ENCODE data around the gene GRIK5. TPM values are rescaled to one million over a fixed set of nuclear protein-coding genes. Genes with fewer than 3 reads are reported as not detected.

GRIK5 gene
- total and polyA plus RNA-seq, 4 donors = 0.09 to 0.42 (median 0.17) TPM; not detected in 1

GRCh38 chr19:42115219-42115618 lies 45.2 kb upstream of the GRIK5 start:
- Histone ChIP-seq H3K4me1 (ENCODE audit: control insufficient read depth in 4 of 4, insufficient read depth in 4 of 4, low read length in 3 of 4) (no peaks in the 10 kb centered on the region), H3K27ac (ENCODE audit: low read depth in 1 of 2, low read length in 2 of 2) (no peak overlapping the region), H3K9me3 (ENCODE audit: control insufficient read depth in 4 of 4, low read length in 3 of 4) (no peaks in the 10 kb centered on the region), H3K36me3 (ENCODE audit: control insufficient read depth in 4 of 4, insufficient read depth in 3 of 4, low read depth in 1 of 4, low read length in 3 of 4) (no peaks in the 10 kb centered on the region), H3K9ac (ENCODE audit: low read depth in 1 of 2, low read length in 2 of 2) (no peak overlapping the region), H3K4me3 (ENCODE audit: low read depth in 1 of 3, low read length in 3 of 3) (no peak overlapping the region), H3K27me3 (ENCODE audit: control insufficient read depth in 4 of 4, insufficient read depth in 4 of 4, low read length in 3 of 4) (no peaks in the 10 kb centered on the region)
- no peak for DNase-seq (ENCODE audit: low spot score)
- TF ChIP-seq RXRA (IDR thresholded peaks at IDR 0.05) (no peak), JUND (IDR thresholded peaks at IDR 0.05) (no peak), HNF4G (IDR thresholded peaks at IDR 0.05) (no peak)
- WGBS = 71% methylated on average over 4 of the region's 4 CpGs

GRCh38 chr19:42114412-42114811 lies 44.4 kb upstream of the GRIK5 start:
- H3K9me3 ChIP-seq (ENCODE audit: control insufficient read depth in 4 of 4, low read length in 3 of 4) = no peaks in the 10 kb centered on the region
- H3K4me1 ChIP-seq (ENCODE audit: control insufficient read depth in 4 of 4, insufficient read depth in 4 of 4, low read length in 3 of 4) = no peaks in the 10 kb centered on the region
- no peak overlapping the region for H3K9ac ChIP-seq (ENCODE audit: low read depth in 1 of 2, low read length in 2 of 2)
- no peaks in the 10 kb centered on the region for H3K36me3 ChIP-seq (ENCODE audit: control insufficient read depth in 4 of 4, insufficient read depth in 3 of 4, low read depth in 1 of 4, low read length in 3 of 4)
- 46% methylated on average over 7 of the region's 7 CpGs for WGBS
- TF ChIP-seq, protein P1, sequence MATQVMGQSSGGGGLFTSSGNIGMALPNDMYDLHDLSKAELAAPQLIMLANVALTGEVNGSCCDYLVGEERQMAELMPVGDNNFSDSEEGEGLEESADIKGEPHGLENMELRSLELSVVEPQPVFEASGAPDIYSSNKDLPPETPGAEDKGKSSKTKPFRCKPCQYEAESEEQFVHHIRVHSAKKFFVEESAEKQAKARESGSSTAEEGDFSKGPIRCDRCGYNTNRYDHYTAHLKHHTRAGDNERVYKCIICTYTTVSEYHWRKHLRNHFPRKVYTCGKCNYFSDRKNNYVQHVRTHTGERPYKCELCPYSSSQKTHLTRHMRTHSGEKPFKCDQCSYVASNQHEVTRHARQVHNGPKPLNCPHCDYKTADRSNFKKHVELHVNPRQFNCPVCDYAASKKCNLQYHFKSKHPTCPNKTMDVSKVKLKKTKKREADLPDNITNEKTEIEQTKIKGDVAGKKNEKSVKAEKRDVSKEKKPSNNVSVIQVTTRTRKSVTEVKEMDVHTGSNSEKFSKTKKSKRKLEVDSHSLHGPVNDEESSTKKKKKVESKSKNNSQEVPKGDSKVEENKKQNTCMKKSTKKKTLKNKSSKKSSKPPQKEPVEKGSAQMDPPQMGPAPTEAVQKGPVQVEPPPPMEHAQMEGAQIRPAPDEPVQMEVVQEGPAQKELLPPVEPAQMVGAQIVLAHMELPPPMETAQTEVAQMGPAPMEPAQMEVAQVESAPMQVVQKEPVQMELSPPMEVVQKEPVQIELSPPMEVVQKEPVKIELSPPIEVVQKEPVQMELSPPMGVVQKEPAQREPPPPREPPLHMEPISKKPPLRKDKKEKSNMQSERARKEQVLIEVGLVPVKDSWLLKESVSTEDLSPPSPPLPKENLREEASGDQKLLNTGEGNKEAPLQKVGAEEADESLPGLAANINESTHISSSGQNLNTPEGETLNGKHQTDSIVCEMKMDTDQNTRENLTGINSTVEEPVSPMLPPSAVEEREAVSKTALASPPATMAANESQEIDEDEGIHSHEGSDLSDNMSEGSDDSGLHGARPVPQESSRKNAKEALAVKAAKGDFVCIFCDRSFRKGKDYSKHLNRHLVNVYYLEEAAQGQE (IDR thresholded peaks at IDR 0.05) = no peak
- no peak for TF ChIP-seq RAD21 (IDR thresholded peaks at IDR 0.05)
- TF ChIP-seq, protein P2, sequence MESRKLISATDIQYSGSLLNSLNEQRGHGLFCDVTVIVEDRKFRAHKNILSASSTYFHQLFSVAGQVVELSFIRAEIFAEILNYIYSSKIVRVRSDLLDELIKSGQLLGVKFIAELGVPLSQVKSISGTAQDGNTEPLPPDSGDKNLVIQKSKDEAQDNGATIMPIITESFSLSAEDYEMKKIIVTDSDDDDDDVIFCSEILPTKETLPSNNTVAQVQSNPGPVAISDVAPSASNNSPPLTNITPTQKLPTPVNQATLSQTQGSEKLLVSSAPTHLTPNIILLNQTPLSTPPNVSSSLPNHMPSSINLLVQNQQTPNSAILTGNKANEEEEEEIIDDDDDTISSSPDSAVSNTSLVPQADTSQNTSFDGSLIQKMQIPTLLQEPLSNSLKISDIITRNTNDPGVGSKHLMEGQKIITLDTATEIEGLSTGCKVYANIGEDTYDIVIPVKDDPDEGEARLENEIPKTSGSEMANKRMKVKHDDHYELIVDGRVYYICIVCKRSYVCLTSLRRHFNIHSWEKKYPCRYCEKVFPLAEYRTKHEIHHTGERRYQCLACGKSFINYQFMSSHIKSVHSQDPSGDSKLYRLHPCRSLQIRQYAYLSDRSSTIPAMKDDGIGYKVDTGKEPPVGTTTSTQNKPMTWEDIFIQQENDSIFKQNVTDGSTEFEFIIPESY (IDR thresholded peaks at IDR 0.05) = no peak
- no peak for TF ChIP-seq TAF1 (conservative IDR thresholded peaks at IDR 0.05)
- no peak for TF ChIP-seq FOXA1 (IDR thresholded peaks at IDR 0.05)
- no peak for TF ChIP-seq JUND (IDR thresholded peaks at IDR 0.05)
- TF ChIP-seq ATF3 (IDR thresholded peaks at IDR 0.05) = no peak
- TF ChIP-seq FOXA2 (IDR thresholded peaks at IDR 0.05) = no peak
- TF ChIP-seq, protein P3, sequence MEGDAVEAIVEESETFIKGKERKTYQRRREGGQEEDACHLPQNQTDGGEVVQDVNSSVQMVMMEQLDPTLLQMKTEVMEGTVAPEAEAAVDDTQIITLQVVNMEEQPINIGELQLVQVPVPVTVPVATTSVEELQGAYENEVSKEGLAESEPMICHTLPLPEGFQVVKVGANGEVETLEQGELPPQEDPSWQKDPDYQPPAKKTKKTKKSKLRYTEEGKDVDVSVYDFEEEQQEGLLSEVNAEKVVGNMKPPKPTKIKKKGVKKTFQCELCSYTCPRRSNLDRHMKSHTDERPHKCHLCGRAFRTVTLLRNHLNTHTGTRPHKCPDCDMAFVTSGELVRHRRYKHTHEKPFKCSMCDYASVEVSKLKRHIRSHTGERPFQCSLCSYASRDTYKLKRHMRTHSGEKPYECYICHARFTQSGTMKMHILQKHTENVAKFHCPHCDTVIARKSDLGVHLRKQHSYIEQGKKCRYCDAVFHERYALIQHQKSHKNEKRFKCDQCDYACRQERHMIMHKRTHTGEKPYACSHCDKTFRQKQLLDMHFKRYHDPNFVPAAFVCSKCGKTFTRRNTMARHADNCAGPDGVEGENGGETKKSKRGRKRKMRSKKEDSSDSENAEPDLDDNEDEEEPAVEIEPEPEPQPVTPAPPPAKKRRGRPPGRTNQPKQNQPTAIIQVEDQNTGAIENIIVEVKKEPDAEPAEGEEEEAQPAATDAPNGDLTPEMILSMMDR (IDR thresholded peaks at IDR 0.05; ENCODE audit: low read depth, low read length, missing input control) = no peak
- TF ChIP-seq GABPA (IDR thresholded peaks at IDR 0.05 in 1 of 2, conservative IDR thresholded peaks at IDR 0.05 in 1 of 2) = no peak
- H3K27me3 ChIP-seq (ENCODE audit: control insufficient read depth in 4 of 4, insufficient read depth in 4 of 4, low read length in 3 of 4) = no peaks in the 10 kb centered on the region
- no peak for DNase-seq (ENCODE audit: low spot score)
- no peak overlapping the region for H3K27ac ChIP-seq (ENCODE audit: low read depth in 1 of 2, low read length in 2 of 2)
- no peak overlapping the region for H3K4me3 ChIP-seq (ENCODE audit: low read depth in 1 of 3, low read length in 3 of 3)

Data from liver (tissue), 9 donors.